ENCODE measurements around the gene EEF1B2.
"Not testable (repeated sequence)": the region's sequence is repeated elsewhere in the genome, so short reads cannot be mapped to it uniquely, and the experiment has no call there.

The EEF1B2 gene

GRCh38 chr2:206192157-206192556, 32.5 kb downstream of the EEF1B2 start:
- Histone ChIP-seq H3K4me1 (ENCODE audit: control insufficient read depth, insufficient read depth, low read length, unreplicated experiment) (no peaks in the 10 kb centered on the region), H3K4me3 (ENCODE audit: low read depth, low read length) (no peak overlapping the region), H3K36me3 (ENCODE audit: insufficient read depth, low read length) (no peaks in the 10 kb centered on the region), H2AFZ (ENCODE audit: low read length, unreplicated experiment) (no peak overlapping the region), H3K27ac (ENCODE audit: low read depth, low read length) (no peak overlapping the region), H3K79me2 (ENCODE audit: control insufficient read depth, insufficient read depth, low read length, unreplicated experiment) (no peaks in the 10 kb centered on the region), H3K27me3 (ENCODE audit: insufficient read depth, low read length) (no peaks in the 10 kb centered on the region)

GRCh38 chr2:206193671-206194357, 34.1 kb downstream of the EEF1B2 start:
- Histone ChIP-seq H3K36me3 (ENCODE audit: insufficient read depth, low read length) (no peaks in the 10 kb centered on the region), H3K27ac (ENCODE audit: low read depth, low read length) (no peak overlapping the region), H3K27me3 (ENCODE audit: insufficient read depth, low read length) (no peaks in the 10 kb centered on the region), H2AFZ (ENCODE audit: low read length, unreplicated experiment) (no peak overlapping the region), H3K79me2 (ENCODE audit: control insufficient read depth, insufficient read depth, low read length, unreplicated experiment) (no peaks in the 10 kb centered on the region), H3K4me1 (ENCODE audit: control insufficient read depth, insufficient read depth, low read length, unreplicated experiment) (peaks cover 8% of the 10 kb centered on the region), H3K4me3 (ENCODE audit: low read depth, low read length) (no peak overlapping the region)

GRCh38 chr2:206198677-206199076, 39.0 kb downstream of the EEF1B2 start:
- Histone ChIP-seq H3K79me2 (ENCODE audit: control insufficient read depth, insufficient read depth, low read length, unreplicated experiment) (no peaks in the 10 kb centered on the region), H3K27ac (ENCODE audit: low read depth, low read length) (no peak overlapping the region), H2AFZ (ENCODE audit: low read length, unreplicated experiment) (no peak overlapping the region), H3K4me1 (ENCODE audit: control insufficient read depth, insufficient read depth, low read length, unreplicated experiment) (peaks cover 9% of the 10 kb centered on the region), H3K36me3 (ENCODE audit: insufficient read depth, low read length) (no peaks in the 10 kb centered on the region), H3K27me3 (ENCODE audit: insufficient read depth, low read length) (no peaks in the 10 kb centered on the region), H3K4me3 (ENCODE audit: low read depth, low read length) (no peak overlapping the region)

- Histone ChIP-seq H3K4me3 (ENCODE audit: low read depth, low read length) (no peak overlapping the region), H2AFZ (ENCODE audit: low read length, unreplicated experiment) (no peak overlapping the region), H3K36me3 (ENCODE audit: insufficient read depth, low read length) (no peaks in the 10 kb centered on the region), H3K27me3 (ENCODE audit: insufficient read depth, low read length) (no peaks in the 10 kb centered on the region), H3K79me2 (ENCODE audit: control insufficient read depth, insufficient read depth, low read length, unreplicated experiment) (no peaks in the 10 kb centered on the region), H3K4me1 (ENCODE audit: control insufficient read depth, insufficient read depth, low read length, unreplicated experiment) (peaks cover 9% of the 10 kb centered on the region), H3K27ac (ENCODE audit: low read depth, low read length) (no peak overlapping the region)
Measured at GRCh38 chr2:206201075-206201848, 41.6 kb downstream of the EEF1B2 start.

- Histone ChIP-seq H3K4me3 (ENCODE audit: low read depth, low read length) (no peak overlapping the region), H3K27ac (ENCODE audit: low read depth, low read length) (no peak overlapping the region), H3K4me1 (ENCODE audit: control insufficient read depth, insufficient read depth, low read length, unreplicated experiment) (peaks cover 9% of the 10 kb centered on the region), H3K27me3 (ENCODE audit: insufficient read depth, low read length) (no peaks in the 10 kb centered on the region), H2AFZ (ENCODE audit: low read length, unreplicated experiment) (no peak overlapping the region), H3K79me2 (ENCODE audit: control insufficient read depth, insufficient read depth, low read length, unreplicated experiment) (no peaks in the 10 kb centered on the region), H3K36me3 (ENCODE audit: insufficient read depth, low read length) (no peaks in the 10 kb centered on the region)
Measured at GRCh38 chr2:206202446-206202845, 42.8 kb downstream of the EEF1B2 start.

GRCh38 chr2:206203331-206203730, 43.6 kb downstream of the EEF1B2 start:
- Histone ChIP-seq H3K27ac (ENCODE audit: low read depth, low read length) (no peak overlapping the region), H3K4me1 (ENCODE audit: control insufficient read depth, insufficient read depth, low read length, unreplicated experiment) (peaks cover 7% of the 10 kb centered on the region), H3K27me3 (ENCODE audit: insufficient read depth, low read length) (no peaks in the 10 kb centered on the region), H3K4me3 (ENCODE audit: low read depth, low read length) (no peak overlapping the region), H2AFZ (ENCODE audit: low read length, unreplicated experiment) (no peak overlapping the region), H3K79me2 (ENCODE audit: control insufficient read depth, insufficient read depth, low read length, unreplicated experiment) (no peaks in the 10 kb centered on the region), H3K36me3 (ENCODE audit: insufficient read depth, low read length) (no peaks in the 10 kb centered on the region)

GRCh38 chr2:206204710-206205109, 45.0 kb downstream of the EEF1B2 start:
- Histone ChIP-seq H3K27ac (ENCODE audit: low read depth, low read length) (no peak overlapping the region), H3K4me3 (ENCODE audit: low read depth, low read length) (no peak overlapping the region), H3K79me2 (ENCODE audit: control insufficient read depth, insufficient read depth, low read length, unreplicated experiment) (no peaks in the 10 kb centered on the region), H3K4me1 (ENCODE audit: control insufficient read depth, insufficient read depth, low read length, unreplicated experiment) (no peaks in the 10 kb centered on the region), H3K36me3 (ENCODE audit: insufficient read depth, low read length) (no peaks in the 10 kb centered on the region), H3K27me3 (ENCODE audit: insufficient read depth, low read length) (no peaks in the 10 kb centered on the region), H2AFZ (ENCODE audit: low read length, unreplicated experiment) (no peak overlapping the region)

GRCh38 chr2:206207316-206207715, 47.6 kb downstream of the EEF1B2 start:
- H3K79me2 ChIP-seq (ENCODE audit: control insufficient read depth, insufficient read depth, low read length, unreplicated experiment); H3K4me3 ChIP-seq (ENCODE audit: low read depth, low read length); H2AFZ ChIP-seq (ENCODE audit: low read length, unreplicated experiment); H3K36me3 ChIP-seq (ENCODE audit: insufficient read depth, low read length); H3K27ac ChIP-seq (ENCODE audit: low read depth, low read length); H3K27me3 ChIP-seq (ENCODE audit: insufficient read depth, low read length): not testable (repeated sequence)
- peaks cover 13% of the 10 kb centered on the region for H3K4me1 ChIP-seq (ENCODE audit: control insufficient read depth, insufficient read depth, low read length, unreplicated experiment)

GRCh38 chr2:206208900-206209299, 49.2 kb downstream of the EEF1B2 start:
- no peaks in the 10 kb centered on the region for H3K27me3 ChIP-seq (ENCODE audit: insufficient read depth, low read length)
- H3K27ac ChIP-seq (ENCODE audit: low read depth, low read length), result no peak overlapping the region
- H3K4me1 ChIP-seq (ENCODE audit: control insufficient read depth, insufficient read depth, low read length, unreplicated experiment), result peaks cover 16% of the 10 kb centered on the region
- H2AFZ ChIP-seq (ENCODE audit: low read length, unreplicated experiment), result no peak overlapping the region
- peaks cover 6% of the 10 kb centered on the region for H3K79me2 ChIP-seq (ENCODE audit: control insufficient read depth, insufficient read depth, low read length, unreplicated experiment)
- no peak overlapping the region for H3K4me3 ChIP-seq (ENCODE audit: low read depth, low read length)
- H3K36me3 ChIP-seq (ENCODE audit: insufficient read depth, low read length), result no peaks in the 10 kb centered on the region

GRCh38 chr2:206211657-206212255, 52.1 kb downstream of the EEF1B2 start:
- peak overlapping the region; percentile 54 for H3K27ac ChIP-seq (ENCODE audit: low read depth, low read length)
- peaks cover 16% of the 10 kb centered on the region for H3K4me1 ChIP-seq (ENCODE audit: control insufficient read depth, insufficient read depth, low read length, unreplicated experiment)
- no peaks in the 10 kb centered on the region for H3K27me3 ChIP-seq (ENCODE audit: insufficient read depth, low read length)
- H3K4me3 ChIP-seq (ENCODE audit: low read depth, low read length), result peak overlapping the region; percentile 81
- H2AFZ ChIP-seq (ENCODE audit: low read length, unreplicated experiment), result peak overlapping the region; percentile 100
- peaks cover 6% of the 10 kb centered on the region for H3K79me2 ChIP-seq (ENCODE audit: control insufficient read depth, insufficient read depth, low read length, unreplicated experiment)
- H3K36me3 ChIP-seq (ENCODE audit: insufficient read depth, low read length), result no peaks in the 10 kb centered on the region

All from ACC112 (cell line).